ENCODE results near the gene GLI3.

GRCh38 chr7:42213093-42213492 lies 23.9 kb downstream of the GLI3 start:
- TF ChIP-seq, protein P1, sequence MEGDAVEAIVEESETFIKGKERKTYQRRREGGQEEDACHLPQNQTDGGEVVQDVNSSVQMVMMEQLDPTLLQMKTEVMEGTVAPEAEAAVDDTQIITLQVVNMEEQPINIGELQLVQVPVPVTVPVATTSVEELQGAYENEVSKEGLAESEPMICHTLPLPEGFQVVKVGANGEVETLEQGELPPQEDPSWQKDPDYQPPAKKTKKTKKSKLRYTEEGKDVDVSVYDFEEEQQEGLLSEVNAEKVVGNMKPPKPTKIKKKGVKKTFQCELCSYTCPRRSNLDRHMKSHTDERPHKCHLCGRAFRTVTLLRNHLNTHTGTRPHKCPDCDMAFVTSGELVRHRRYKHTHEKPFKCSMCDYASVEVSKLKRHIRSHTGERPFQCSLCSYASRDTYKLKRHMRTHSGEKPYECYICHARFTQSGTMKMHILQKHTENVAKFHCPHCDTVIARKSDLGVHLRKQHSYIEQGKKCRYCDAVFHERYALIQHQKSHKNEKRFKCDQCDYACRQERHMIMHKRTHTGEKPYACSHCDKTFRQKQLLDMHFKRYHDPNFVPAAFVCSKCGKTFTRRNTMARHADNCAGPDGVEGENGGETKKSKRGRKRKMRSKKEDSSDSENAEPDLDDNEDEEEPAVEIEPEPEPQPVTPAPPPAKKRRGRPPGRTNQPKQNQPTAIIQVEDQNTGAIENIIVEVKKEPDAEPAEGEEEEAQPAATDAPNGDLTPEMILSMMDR (IDR thresholded peaks at IDR 0.05): no peak
- no peak for TF ChIP-seq USF2 (CRISPR knock-in tag; IDR thresholded peaks at IDR 0.05)
- TF ChIP-seq, protein P2, sequence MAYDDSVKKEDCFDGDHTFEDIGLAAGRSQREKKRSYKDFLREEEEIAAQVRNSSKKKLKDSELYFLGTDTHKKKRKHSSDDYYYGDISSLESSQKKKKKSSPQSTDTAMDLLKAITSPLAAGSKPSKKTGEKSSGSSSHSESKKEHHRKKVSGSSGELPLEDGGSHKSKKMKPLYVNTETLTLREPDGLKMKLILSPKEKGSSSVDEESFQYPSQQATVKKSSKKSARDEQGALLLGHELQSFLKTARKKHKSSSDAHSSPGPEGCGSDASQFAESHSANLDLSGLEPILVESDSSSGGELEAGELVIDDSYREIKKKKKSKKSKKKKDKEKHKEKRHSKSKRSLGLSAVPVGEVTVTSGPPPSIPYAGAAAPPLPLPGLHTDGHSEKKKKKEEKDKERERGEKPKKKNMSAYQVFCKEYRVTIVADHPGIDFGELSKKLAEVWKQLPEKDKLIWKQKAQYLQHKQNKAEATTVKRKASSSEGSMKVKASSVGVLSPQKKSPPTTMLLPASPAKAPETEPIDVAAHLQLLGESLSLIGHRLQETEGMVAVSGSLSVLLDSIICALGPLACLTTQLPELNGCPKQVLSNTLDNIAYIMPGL (CRISPR knock-in tag; IDR thresholded peaks at IDR 0.05): no peak
- TF ChIP-seq, protein P3, sequence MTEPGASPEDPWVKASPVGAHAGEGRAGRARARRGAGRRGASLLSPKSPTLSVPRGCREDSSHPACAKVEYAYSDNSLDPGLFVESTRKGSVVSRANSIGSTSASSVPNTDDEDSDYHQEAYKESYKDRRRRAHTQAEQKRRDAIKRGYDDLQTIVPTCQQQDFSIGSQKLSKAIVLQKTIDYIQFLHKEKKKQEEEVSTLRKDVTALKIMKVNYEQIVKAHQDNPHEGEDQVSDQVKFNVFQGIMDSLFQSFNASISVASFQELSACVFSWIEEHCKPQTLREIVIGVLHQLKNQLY (CRISPR knock-in tag; IDR thresholded peaks at IDR 0.05): no peak
- TF ChIP-seq, protein P4, sequence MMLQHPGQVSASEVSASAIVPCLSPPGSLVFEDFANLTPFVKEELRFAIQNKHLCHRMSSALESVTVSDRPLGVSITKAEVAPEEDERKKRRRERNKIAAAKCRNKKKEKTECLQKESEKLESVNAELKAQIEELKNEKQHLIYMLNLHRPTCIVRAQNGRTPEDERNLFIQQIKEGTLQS (CRISPR knock-in tag; conservative IDR thresholded peaks at IDR 0.05): no peak
- TF ChIP-seq, protein P5, sequence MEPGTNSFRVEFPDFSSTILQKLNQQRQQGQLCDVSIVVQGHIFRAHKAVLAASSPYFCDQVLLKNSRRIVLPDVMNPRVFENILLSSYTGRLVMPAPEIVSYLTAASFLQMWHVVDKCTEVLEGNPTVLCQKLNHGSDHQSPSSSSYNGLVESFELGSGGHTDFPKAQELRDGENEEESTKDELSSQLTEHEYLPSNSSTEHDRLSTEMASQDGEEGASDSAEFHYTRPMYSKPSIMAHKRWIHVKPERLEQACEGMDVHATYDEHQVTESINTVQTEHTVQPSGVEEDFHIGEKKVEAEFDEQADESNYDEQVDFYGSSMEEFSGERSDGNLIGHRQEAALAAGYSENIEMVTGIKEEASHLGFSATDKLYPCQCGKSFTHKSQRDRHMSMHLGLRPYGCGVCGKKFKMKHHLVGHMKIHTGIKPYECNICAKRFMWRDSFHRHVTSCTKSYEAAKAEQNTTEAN (CRISPR knock-in tag; IDR thresholded peaks at IDR 0.05): no peak
- no peak for TF ChIP-seq TEAD1 (CRISPR knock-in tag; IDR thresholded peaks at IDR 0.05)
- TF ChIP-seq ATF6 (CRISPR knock-in tag; IDR thresholded peaks at IDR 0.05): no peak

All from WTC11 (cell line).